HTERT RPE-1 (cell line): Measurements from ENCODE around the gene INCA1.

Experiments
- in situ Hi-C: fragments of 300-500 bp; cut with MboI; formaldehyde crosslinking; loops from 4 replicates; pipeline ENCODE4 v1.14.3; 2020; ENCODE audit warnings: low sequenced_read_pairs

Gene INCA1

DNA sequence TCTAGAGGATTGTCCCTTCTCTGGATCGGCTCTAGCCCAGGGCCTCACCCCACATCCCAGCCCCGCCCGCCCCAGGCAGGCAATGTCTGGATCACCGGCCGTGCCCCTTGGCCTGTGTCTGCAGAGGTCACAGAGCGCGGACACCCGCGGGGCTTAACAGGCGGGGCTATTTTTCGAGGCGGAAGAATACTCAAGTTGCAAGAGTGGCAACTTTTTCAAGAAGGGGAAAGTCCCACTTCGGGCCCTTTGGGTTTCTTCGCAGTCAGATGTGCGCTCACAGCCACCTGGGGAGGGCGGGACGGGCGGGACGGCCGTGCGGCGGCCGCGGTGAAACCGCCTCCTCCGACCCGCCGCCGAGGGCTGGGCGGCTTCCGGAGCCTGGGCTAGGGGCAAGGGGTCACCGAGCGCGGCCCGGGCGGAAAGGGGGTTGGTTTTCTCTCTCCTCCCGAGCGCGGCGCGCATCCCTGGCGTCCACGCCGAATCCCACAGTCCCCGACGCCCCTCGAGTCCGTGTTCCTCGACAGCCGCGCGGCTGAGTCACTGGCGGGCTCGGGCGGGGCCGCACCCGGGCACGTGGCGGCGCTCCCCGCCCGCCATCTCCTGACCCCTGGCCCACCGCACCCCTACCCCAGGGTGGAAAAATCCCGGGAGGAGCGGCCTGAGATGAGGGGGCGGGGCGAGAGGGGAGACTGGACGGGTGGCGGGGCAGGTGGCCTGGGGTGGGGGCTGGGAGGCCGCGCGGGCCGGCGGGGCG is 47.8 kb downstream of the INCA1 start:
- in situ Hi-C loops, result no loop called here

DNA sequence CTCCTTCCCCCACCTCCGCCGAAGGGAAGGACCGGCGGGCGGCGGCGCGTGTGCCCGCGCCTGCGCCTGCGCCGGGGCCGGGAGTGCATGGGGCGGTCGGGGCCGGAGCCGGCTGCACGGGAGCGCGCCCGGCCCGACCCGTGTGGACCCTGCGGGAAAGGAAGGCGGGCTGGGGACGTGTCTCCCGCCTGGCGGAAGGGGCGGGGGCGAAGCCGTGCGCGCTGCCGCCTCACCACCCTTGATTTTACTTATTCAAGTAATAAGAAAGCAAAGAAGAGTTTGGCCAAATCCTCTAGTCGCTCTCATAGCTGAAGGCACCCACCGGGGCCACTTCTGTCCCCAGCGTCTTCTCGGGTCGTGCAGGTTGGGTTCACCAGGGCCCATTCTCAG is 48.4 kb downstream of the INCA1 start:
- in situ Hi-C loops, result no loop called here

GRCh38 chr17:4948166-4948930 is 49.0 kb downstream of the INCA1 start, which contains the start of gene PFN1:
Gene PFN1 (minus strand): TSS chr17:4948530. CDS start chr17:4948394, 136 bp downstream.
- in situ Hi-C loops, result no loop called here

- in situ Hi-C loops, result no loop called here
These were observed 49.7 kb downstream of the INCA1 start for GRCh38 chr17:4947411-4948165.

DNA sequence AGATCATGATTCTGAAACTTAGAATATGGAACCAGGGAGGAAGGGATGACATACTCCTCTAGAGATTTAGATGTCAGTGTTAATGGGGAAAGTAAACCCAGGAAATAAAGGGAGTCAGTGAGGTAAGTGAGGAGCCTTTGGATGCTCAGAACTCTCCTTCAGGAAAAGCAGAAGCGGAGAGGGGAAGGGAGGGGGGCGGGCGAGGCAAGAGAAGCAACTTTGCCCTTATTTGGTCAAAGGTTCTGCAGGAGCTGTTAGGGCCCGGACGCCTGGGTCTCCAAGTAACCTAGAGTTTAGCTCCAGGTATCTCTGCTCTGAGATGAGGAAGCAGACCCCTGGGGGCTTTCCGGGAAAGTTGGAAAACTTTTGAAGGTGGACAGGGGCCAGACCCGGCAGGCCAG is 50.3 kb downstream of the INCA1 start:
- in situ Hi-C loops, result no loop called here

- in situ Hi-C loops, result no loop called here
These were observed 50.9 kb downstream of the INCA1 start for GRCh38 chr17:4946312-4946976.

- in situ Hi-C loops, result no loop called here
These were observed 51.4 kb downstream of the INCA1 start for GRCh38 chr17:4945944-4946280.

GRCh38 chr17:4945176-4945943 is 52.0 kb downstream of the INCA1 start:
- in situ Hi-C loops, result no loop called here

GRCh38 chr17:4944554-4945175 is 52.7 kb downstream of the INCA1 start:
- in situ Hi-C loops, result no loop called here

- in situ Hi-C loops, result no loop called here
These were observed 53.2 kb downstream of the INCA1 start for GRCh38 chr17:4944163-4944553.

- in situ Hi-C loops, result no loop called here
These were observed 54.4 kb downstream of the INCA1 start for GRCh38 chr17:4942760-4943508.

- in situ Hi-C loops, result no loop called here
These were observed 56.1 kb downstream of the INCA1 start for GRCh38 chr17:4941319-4941610.

- in situ Hi-C loops, result no loop called here
These were observed 56.6 kb downstream of the INCA1 start for GRCh38 chr17:4940555-4941318.

DNA sequence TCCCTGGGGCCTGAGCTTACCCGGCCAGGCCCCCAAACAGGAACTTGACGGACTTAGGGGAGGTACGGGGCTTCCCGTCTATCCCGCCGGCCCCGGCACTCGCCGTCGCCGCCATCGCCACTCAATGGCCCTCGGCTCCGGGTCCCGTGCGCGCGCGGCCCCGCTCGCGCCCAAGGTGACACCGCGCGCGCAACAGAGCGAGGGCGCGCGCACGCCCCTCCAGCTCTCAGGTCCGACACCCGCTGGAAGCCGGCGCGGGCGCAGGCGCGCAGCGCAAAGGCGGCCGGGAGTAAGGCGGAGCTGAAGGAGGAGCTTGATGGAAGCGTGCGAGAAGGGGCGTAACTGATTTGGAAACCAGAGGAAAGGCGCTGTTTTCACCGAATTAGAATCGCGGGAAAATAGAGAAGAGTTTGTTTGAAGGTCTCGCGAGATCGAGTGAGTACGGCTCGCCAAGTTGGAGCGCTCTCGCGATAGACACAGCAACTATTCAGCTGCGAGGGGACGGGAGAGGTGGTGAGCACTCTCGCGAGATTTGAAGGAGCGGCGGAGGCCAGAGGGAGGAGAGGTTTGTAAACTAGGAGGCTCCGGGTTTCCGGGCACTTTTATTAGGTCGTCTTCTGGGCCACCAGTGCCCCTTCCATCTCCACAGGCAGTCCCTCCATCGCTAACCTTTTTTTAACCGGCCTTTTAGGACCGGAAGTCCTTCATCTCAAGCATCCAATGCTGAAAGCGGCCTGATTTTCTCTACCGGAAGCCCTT is 57.3 kb downstream of the INCA1 start, which contains the start of the genes RNF167 and SLC25A11:
Gene RNF167, plus strand, starts transcription at position 473 of the 759 bp plus-strand sequence. CDS start 642 bp downstream, outside the sequence.
Gene SLC25A11, minus strand, starts transcription at position 251 of the 759 bp plus-strand sequence. Its CDS starts 136 bp downstream, at position 115.
- in situ Hi-C loops, result no loop called here

GRCh38 chr17:4939546-4939795 is 57.9 kb downstream of the INCA1 start:
- in situ Hi-C loops, result no loop called here

DNA sequence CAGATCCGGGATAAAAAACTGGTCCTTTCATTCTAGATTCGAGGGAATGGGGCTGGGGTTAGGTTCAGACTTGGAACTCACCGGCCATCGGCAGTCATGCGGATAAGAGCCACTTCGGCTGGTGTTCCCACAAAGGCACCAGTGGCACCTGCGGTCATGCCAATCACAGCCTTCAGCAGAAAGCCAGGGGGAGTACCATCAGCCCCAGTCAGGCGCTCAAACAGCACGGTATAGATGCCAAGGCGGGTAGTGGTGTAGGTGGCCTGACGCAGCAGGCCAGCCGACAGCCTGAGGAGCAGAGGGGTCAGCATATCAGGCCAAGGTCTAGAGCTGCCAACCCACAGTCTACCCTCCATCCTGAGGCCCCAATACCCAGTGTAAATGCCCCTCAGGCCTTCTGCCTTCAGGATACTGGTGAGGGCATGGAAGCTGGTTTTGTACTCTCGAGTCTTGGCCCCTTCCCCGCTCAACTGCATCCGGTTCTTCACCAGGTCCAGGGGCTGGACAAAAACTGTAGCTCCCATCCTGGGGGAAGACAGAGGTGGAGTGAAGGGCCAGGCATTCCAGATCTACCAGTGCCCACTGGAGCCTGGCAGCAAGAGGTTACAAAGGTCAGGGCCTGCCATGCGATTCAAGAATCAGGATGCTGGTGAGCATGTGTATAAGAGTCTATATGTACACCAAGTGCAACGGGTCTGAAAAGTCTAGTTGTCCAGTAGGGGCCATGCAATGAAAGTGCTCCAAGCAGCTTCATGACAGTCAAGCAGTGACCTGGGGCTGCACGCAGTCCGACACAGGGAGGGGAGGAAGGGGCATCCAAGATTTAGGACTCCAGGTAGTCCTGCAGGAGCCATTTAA is 58.4 kb downstream of the INCA1 start:
- in situ Hi-C loops, result no loop called here
